CD4-positive, alpha-beta T cell treated with Interleukin-2 at 100 ng/mL for 4 hours (primary cell): ENCODE data around the gene CCNG1.
"Not testable (repeated sequence)": the region's sequence is repeated elsewhere in the genome, so short reads cannot be mapped to it uniquely, and the experiment has no call there.

Experiments used
- DNase-seq: peaks from one replicate; pipeline ENCODE4 v3.0.0-alpha.2; 2020; ENCODE audit warnings: low spot score

The CCNG1 gene

DNA sequence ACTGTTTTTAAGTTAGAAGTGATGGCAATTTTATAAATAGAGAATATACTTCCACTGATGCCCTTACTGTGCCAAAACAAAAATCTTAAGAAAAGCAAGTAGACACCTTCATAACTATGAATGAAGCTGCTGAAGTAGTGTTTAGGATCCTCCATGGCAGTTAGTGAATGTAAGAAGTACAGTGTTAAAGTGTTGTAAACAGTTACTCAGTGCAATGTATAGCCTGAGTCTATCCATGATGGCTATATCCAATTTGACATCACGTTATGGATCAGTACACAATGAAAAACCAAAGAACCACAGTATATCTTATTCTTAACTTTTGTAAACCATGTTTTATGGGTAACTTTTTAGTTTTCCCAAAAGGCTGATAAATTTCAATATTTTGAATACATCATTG lies 7.1 kb downstream of the CCNG1 start:
- DNase-seq = no peak

DNA sequence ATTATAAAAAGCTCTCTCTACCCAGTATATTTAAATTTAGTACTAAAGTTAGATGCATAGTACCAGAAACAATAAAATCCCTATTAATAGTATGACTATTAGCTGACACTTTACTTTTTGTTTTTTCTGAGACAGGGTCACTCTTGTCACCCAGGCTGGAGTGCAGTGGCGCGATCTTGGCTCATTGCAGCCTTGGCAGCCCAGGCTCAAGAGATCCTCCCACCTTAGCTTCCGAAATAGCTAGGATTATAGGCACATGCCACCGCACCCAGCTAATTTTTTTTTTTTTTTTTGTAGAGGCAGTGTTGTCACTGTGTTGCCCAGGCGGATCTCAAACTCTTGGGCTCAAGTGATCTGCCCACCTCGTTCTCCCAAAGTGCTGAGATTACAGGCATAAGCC lies 8.0 kb downstream of the CCNG1 start:
- DNase-seq = no peak

DNA sequence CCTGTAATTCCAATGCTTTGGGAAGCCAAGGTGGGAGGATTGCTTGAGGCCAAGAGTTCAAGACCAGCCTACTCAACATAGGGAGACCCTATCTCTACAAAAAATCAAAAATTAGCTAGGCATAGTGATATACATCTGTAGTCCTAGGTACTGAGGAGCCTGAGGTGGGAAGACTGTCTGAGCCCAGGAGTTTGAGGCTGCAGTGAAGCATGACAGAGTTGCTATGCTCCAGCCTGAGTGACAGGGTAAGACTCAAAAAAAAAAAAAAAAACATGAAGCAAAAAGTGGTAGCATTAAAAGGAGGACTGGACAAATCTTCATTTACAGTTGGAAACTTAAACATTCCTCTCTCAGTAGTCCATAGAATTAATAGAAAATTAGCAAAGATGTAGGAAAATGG lies 9.8 kb downstream of the CCNG1 start:
- DNase-seq = no peak

DNA sequence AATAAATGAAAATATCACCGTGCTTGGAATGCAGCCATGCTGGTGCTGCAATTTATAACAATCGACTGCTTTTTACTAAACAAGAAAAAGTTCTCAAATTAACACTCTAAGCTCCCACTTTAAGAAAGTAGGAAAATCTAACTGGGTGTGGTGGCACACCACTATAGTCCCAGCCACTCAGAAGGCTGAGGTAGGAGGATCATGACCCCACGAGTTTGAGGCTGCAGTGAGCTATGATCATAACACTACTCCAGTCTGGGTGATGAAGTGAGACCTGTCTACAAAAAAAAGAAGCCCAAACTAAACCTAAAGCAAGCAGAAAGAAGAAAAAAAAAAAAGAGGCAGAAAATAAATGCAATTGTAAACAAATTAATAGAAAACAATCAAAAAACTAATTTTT lies 10.5 kb downstream of the CCNG1 start:
- no peak for DNase-seq

DNA sequence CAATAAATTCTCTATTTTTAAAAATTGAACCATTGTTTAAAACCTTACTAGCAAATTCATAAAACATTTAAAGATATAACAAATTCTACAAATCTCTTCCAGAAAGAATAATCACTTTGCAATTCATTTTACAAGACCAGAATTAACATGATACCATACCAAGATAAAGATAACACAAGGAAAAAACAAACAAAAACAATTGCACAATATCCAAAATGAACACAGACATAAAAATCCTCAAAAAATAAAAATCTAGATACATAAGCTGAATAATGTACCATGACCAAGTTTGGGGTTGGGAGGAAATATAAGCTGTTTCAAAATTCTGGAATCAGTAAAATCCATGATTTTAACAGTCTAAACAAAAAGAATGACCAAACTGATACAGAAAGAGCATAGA lies 11.1 kb downstream of the CCNG1 start:
- DNase-seq = no peak

DNA sequence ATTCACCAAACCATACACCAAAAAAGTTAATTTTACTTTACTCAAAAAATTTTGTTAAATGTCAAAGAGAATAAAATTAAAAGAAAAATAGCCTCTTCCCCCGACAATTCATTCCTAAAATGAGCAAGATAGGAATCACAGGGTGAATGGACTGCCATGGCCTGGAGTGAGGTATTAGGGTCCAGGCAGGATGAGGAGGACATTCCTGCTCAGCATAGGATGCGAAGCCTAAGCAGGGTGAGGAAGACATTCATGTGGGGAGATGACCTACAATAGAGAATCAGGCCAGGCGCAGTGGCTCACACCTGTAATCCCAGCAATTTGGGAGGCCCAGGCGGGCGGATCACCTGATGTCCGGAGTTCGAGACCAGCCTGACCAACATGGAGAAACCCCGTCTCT lies 14.1 kb downstream of the CCNG1 start:
- DNase-seq = no peak

DNA sequence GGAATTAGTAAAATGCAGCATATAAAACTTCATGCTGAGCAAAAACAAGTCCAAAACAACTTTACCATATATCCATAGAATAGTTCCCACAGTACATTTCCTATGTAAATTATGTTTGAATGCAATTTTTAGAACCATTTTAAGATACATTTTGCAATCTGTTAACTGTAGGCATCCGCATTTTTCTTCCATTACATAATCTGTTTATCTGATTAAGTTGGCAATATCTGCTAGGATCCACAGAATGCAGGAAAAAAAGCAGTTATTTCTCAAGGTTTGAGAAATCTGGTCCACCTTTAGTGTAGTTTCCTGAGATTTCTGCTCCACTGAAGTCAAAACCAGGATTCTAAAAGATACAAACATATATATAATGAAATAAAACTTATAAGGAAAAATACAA lies 16.3 kb downstream of the CCNG1 start:
- no peak for DNase-seq

DNA sequence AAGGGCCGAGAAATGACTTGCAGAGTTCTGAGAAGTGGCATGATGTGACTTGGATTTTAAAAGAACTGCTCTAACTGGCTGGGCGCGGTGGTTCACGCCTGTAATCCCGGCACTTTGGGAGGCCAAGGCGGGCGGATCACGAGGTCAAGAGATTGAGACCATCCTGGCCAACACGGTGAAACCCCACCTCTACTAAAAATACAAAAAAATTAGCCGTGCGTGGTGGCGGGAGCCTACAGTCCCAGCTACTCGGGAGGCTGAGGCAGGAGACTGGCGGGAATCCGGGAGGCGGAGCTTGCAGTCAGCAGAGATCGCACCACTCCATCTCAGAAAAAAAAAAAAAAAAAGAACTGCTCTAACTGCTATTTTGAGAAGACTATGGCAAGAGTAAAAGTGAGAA lies 18.0 kb downstream of the CCNG1 start:
- not testable (repeated sequence) for DNase-seq

DNA sequence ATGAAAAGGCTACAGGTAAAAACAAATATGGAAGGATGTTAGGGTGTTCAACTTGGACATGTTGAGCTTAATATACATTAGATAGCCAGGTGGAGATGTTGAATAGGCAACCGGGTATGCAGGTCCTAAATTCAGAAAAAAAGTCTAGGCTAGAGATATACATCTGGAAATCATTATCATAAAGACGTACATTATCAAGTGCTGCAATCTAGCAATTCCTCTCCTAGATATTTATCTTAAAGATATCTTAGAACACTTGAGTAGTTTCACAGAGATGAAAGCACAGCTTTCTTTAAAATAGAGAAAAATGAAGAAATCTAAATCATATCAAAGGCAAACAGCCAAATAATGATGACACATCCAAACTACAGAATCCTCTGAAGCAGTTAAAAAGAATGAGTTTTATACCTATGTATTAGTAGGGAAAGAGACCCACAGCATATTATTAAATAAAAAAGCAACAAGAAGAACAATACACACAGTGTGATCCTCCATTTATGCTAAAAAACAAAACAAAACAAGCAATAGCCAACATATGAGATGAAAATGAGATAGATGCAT lies 18.7 kb downstream of the CCNG1 start:
- DNase-seq = no peak

DNA sequence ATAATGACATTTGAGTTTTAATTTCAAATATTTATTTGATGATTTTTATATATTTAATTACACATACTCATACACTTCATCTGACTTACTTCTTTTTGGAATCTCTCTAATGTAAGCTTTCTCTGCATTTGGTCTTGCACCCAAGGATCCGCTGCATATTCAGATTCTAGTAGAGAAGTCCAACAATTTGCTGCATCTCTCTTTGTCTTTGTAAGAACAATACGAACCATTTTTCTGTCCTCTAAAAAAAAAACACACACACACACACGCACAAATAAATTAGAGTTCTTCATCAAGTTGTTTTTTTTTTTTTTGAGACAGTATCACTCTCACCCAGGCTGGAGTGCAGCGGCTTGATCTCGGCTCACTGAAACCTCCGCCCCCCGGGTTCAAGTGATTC lies 19.4 kb downstream of the CCNG1 start:
- DNase-seq = no peak

DNA sequence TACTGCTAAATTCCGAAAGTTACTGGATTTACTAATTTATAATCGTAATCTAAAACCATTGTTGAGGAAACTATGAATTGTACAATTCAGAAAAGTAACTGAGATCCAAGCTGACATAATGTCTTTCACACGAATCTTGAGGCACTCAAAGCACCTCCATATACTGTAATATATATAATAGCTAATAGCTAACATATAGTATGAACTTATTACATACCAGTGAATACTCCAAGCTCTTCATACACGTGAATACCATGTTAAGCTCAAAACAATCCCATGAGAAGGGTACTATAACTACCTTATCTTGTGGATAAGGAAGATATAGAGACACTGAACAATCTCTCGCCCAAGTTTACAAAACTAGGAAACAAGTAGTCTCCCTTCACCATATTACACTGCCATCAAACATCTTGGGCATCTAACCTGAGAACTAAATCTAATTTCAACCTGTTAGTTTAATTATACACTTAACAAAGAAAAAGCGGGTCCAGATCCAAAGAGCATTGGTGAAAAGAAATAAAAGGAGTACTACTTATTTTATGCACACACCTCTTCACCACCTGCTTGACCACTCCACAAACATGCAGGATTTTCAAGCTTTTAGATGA lies 21.5 kb downstream of the CCNG1 start:
- DNase-seq = peak; percentile 14

DNA sequence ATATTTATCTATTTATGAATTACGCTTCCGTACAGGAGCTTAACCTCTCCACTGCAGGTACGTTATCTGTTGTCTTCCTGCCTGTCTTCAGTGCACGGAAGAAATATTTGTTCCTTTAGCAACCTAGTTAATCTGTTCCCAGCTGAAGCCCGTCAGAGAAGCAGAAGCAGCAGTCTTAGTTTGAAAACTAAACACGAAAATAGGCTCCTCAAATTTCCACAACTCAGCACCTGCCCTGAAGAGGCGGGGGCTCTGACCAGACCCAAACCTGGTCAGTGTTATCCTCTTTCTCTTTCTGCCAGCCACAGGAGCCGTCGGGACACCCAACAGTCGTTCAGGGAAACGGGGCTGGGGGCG lies 22.0 kb downstream of the CCNG1 start:
- DNase-seq = no peak

DNA sequence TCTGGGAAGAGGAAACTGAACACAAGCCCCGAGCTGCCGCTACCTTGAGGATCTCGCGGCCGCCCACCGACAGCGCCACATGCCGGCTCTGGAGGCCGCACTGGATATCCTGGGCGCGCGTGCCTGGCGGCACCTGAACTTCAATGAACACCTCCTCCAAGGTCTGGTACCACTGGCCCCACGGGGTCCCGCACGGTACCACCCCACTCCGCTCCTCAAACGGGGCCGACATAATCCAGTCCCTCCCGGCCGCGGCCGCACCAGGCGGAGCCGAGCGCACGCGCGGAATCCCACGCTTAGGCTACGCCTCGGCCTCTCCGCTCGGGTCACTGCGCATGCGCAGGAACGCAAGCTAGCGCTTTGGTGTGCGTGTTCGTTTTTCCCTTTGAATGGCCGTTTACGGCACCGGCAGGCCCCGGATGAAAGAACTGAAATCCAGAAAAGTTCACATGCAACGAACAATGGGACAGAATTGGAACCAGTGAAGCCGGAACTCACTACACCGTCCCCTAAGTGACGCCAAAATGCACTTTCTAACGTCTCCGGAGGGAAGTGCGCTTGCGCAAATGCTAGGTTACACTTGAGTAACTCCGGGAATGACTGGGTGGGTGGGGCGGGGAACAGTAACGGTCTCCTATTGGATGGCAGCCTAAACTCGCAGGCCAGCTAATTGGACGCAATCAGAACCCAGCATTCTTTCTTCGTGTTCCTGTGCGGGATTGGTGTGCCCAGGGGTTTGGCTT lies 22.6 kb downstream of the CCNG1 start, which contains the start of gene NUDCD2:
TSS of gene NUDCD2 (minus strand) at position 284 of the 743 bp plus-strand sequence. CDS start at position 232, 52 bp downstream.
- DNase-seq = peak; percentile 96

DNA sequence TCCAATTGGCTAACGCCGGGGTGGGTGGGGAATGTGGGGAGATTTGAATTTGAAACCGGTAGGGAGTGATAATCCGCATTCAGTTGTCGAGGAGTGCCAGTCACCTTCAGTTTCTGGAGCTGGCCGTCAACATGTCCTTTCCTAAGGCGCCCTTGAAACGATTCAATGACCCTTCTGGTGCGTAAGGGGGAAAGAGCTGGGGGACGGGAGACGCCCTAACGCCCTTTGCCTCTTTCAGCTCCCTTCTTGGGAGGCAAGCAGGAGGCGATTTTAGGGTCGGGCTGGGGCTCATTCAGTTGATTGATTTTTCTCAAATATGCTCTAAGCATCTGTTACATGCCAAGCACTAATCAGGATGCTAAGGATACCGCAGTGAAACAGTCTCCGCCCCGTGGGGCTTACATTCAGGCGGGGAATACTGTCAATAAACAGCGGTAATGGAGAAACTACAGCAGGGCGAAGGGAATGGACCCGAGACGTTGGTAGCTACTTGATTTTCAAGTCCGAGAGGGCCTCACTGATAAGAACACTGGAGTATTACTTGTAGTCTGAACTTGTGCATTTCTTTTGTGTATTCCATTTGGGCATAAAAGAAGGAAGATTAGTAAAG lies 23.3 kb downstream of the CCNG1 start, which contains the start of gene HMMR:
TSS of gene HMMR (plus strand) at position 71 of the 610 bp plus-strand sequence. CDS start at position 132, 61 bp downstream.
- DNase-seq = no peak

DNA sequence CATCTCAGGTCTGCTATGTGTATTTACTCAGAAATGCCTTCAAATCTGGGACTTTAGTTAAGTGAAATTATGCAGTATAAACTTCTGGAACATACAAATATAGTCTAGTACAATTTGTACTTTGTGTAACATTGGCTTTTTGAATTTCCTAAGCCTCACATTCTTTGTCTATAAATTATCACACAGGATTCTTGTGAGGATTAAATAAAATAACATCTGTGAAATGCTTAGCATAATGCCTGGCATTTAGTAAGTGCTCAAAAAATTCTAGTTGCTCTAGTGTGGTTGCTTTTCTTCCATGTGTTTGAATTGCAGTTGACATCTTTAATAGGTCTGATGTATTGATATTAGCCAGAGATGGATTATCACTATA lies 25.7 kb downstream of the CCNG1 start:
- no peak for DNase-seq

DNA sequence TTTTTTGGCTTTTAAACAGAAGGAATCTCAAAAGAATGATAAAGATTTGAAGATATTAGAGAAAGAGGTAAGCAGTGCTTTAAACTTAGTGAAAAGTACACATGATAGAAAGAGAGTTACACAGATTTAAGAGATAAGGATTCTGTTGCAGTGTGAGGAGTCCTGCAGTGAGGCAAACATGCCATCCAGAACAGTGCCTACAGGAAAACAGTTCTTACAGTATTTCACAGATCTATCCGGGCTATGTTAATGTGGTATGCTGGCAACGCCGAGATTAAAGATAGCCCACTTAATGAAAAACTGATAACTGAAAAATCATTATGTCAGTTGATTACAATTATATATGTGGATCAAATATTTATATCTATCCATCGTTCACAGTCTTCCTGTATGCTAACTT lies 30.3 kb downstream of the CCNG1 start:
- DNase-seq = no peak

DNA sequence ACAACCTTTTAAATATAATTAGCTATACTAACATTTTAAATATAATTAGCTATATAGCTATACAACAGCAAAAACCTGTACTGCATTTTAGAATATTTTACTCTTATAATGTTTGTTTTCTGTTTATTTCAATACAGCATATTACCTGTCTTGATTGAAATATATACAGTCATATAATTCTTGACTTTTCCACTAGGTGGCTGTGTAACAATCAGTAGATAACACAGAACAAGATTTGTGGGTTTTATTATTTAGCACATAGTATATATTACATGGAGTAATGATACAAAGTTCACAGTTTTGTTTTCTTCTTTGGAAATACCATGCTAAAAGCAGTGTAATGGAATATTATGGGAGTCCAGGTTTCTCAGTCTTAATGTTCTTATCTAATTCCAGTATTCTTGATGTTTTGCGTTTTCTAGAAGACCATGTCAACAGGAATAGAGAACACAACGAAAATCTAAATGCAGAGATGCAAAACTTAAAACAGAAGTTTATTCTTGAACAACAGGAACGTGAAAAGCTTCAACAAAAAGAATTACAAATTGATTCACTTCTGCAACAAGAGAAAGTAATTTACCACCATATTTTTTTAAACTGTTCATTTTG lies 36.3 kb downstream of the CCNG1 start:
- DNase-seq = peak; percentile 34

DNA sequence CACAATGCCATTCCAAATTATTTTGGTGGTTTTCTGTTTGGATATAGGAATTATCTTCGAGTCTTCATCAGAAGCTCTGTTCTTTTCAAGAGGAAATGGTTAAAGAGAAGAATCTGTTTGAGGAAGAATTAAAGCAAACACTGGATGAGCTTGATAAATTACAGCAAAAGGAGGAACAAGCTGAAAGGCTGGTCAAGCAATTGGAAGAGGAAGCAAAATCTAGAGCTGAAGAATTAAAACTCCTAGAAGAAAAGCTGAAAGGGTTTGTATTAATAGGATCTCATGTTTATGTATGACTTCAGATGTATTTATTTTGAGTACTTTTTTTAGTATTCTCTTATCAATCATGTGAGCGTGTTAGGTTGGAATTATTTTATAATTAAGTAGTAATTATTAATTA lies 38.0 kb downstream of the CCNG1 start:
- DNase-seq = no peak

DNA sequence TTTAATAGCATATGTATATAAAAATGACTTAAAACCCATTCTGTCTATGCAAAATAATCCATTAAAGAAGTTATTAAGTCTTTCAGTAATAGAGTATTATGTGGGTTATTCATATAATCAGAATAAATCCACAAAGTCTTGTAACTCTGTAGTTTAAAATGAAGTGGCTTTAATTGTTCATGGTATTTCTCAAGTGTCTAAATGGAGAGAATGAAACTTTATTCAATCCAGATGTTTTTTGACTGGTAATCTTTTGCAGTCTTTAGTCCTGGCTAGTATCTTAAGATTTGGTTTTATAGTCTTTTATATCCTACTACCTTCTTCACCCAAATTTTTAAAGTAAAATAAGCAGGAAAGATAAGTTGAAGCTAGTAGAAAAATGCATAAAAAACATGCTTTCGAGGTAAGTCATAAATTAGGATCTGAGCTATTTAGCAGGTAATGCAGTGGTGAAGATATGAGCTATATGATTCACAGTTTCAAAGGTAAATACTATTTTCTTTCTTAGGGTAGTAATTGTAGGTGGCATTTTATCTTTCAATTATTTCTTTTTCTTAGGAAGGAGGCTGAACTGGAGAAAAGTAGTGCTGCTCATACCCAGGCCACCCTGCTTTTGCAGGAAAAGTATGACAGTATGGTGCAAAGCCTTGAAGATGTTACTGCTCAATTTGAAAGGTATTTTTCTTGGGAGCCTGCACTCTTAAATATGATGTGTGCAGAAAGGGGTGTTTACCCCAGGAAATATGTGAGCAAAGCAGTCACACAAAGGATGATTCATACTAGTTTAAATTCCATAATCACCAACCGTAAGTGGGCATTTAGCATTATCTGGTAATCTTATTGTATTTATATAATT lies 41.0 kb downstream of the CCNG1 start:
- DNase-seq = no peak

DNA sequence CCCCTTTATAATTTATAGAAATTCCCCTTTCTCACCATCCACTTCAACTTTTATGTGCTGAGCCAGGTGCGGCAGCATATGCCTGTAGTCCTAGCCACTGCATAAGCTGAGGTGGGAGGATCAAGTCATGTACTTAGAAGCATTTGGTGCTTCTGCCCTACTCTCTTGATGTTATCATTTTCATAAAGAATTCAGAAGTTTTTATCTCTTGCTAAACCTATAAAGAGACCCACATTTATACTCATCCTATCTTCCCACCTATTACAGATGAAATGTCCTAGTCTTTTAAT lies 41.5 kb downstream of the CCNG1 start:
- DNase-seq = no peak

DNA sequence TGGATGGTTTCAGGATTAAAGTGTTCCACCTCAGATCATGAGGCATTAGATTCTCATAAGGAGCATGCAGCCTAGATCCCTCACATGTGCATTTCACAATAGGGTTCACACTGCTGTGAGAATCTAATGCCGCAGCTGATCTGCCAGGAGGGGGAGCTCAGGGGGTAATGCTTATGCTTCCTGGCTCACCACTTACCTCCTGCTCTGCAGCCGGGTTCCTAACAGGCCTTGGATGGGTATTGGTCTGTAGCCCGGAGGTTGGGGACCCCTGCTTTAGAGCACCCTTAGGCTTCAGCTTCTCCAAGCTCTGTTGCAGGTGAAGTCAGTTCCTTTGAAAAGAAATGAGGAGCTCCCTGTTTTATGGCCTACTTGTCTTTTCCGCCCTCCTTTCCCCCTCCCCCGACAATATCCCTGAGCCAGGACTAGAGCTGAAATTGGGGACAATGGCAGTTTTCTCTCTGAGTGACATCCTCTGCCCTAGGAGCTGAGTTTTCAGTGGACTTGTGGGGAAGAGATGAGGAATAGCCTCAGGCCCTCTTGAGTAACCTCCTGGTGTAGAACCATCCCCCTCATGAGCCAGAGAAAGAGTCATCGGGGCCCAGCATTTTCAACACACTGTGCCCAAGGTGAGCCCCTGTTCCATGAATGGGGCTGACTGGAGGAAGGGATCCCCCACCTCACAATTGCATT lies 51.8 kb downstream of the CCNG1 start:
- no peak for DNase-seq

DNA sequence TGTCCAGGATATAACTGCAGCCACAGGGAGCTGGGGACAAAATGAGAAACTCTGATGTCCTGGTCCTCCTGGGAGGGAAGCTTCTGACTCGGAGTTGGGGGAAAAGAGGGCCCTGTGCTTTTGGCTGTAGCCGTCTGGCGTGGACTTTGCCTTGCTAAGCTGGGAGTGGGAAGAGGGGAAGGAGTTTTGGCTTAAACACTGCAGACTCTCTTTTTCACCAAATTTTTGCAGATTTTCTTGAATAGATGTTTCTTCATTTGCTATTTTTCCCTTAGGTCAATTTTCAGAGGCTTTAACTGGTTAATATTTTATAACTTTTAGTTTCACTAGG lies 52.3 kb downstream of the CCNG1 start:
- no peak for DNase-seq
